Measurements from ENCODE around the gene M1AP. TPM values are rescaled to one million over a fixed set of nuclear protein-coding genes. Genes with fewer than 3 reads are reported as not detected.

Gene M1AP
- total and polyA plus RNA-seq, 9 of the 15 experiments (the other 6 are each of a cell fraction or from before 2014, with no cell fraction given): 0.06 to 0.33 (median 0.11) TPM; not detected in 4

DNA sequence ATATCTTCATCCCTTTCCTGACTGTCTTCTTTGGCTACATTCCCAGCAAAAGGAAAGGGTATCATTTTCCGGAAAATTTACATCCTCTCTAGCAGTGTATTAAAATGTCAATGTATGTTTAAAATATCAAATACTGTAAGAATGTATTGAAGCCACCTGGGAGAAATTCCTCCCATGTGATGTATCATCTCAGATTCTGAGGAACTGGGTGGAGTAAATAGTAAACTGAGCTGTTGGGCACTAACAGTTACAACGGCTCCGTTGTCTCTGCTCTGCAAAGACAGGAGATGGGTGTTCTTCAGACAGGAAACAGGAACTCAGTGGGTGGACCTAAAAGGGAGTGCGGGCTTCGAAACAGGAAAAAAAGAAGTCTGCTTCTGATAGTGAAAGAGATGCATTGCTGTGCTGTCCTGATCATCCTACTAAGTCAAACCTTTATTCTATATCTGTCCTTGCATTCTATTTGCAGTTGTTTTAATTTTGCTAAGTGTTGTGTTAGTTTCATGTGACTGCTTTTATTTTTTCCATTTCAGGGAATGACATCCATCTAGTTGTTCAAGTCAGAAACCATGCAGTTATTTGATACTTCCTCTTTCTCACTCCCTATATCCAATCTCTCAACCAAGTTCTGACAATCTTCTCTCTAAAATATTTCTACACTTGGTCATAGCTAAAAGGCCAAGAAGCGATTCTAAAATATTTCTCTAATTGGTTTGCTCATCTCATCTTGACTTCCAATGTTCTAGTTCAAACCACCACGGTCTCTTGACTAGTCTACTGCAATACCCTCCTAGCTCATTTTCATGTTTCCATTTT is 74.2 kb downstream of the M1AP start (continued):
- TF ChIP-seq, protein P1, sequence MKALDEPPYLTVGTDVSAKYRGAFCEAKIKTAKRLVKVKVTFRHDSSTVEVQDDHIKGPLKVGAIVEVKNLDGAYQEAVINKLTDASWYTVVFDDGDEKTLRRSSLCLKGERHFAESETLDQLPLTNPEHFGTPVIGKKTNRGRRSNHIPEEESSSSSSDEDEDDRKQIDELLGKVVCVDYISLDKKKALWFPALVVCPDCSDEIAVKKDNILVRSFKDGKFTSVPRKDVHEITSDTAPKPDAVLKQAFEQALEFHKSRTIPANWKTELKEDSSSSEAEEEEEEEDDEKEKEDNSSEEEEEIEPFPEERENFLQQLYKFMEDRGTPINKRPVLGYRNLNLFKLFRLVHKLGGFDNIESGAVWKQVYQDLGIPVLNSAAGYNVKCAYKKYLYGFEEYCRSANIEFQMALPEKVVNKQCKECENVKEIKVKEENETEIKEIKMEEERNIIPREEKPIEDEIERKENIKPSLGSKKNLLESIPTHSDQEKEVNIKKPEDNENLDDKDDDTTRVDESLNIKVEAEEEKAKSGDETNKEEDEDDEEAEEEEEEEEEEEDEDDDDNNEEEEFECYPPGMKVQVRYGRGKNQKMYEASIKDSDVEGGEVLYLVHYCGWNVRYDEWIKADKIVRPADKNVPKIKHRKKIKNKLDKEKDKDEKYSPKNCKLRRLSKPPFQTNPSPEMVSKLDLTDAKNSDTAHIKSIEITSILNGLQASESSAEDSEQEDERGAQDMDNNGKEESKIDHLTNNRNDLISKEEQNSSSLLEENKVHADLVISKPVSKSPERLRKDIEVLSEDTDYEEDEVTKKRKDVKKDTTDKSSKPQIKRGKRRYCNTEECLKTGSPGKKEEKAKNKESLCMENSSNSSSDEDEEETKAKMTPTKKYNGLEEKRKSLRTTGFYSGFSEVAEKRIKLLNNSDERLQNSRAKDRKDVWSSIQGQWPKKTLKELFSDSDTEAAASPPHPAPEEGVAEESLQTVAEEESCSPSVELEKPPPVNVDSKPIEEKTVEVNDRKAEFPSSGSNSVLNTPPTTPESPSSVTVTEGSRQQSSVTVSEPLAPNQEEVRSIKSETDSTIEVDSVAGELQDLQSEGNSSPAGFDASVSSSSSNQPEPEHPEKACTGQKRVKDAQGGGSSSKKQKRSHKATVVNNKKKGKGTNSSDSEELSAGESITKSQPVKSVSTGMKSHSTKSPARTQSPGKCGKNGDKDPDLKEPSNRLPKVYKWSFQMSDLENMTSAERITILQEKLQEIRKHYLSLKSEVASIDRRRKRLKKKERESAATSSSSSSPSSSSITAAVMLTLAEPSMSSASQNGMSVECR (CRISPR knock-in tag; IDR thresholded peaks at IDR 0.05): no peak
- TF ChIP-seq U2AF2 (optimal IDR thresholded peaks at IDR 0.05; ENCODE audit: low read depth, low read length) (no peak), MYNN (IDR thresholded peaks at IDR 0.05) (no peak), MYNN (CRISPR knock-in tag; IDR thresholded peaks at IDR 0.05) (no peak), KLF13 (tag; IDR thresholded peaks at IDR 0.05; ENCODE audit: borderline replicate concordance, low read depth) (no peak), ZNF707 (CRISPR knock-in tag; conservative IDR thresholded peaks at IDR 0.05) (no peak), SIX5 (IDR thresholded peaks at IDR 0.05; ENCODE audit: borderline replicate concordance in 1 of 2, insufficient read depth in 1 of 2, low read depth in 1 of 2, low read length in 2 of 2) (no peak), ZNF695 (CRISPR knock-in tag; IDR thresholded peaks at IDR 0.05) (no peak), ZNF766 (CRISPR knock-in tag; conservative IDR thresholded peaks at IDR 0.05) (peak; percentile 73; the same call in 1 of the 2 replicates), LEF1 (IDR thresholded peaks at IDR 0.05) (no peak; the same call in 1 of the 2 replicates), SRF (CRISPR knock-in tag; IDR thresholded peaks at IDR 0.05) (no peak; a peak in 1 of 4 replicates), NFYB (IDR thresholded peaks at IDR 0.05; ENCODE audit: extremely low read depth, insufficient read length) (no peak)
- TF ChIP-seq, protein P2, sequence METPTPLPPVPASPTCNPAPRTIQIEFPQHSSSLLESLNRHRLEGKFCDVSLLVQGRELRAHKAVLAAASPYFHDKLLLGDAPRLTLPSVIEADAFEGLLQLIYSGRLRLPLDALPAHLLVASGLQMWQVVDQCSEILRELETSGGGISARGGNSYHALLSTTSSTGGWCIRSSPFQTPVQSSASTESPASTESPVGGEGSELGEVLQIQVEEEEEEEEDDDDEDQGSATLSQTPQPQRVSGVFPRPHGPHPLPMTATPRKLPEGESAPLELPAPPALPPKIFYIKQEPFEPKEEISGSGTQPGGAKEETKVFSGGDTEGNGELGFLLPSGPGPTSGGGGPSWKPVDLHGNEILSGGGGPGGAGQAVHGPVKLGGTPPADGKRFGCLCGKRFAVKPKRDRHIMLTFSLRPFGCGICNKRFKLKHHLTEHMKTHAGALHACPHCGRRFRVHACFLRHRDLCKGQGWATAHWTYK (CRISPR knock-in tag; IDR thresholded peaks at IDR 0.05): 0 out of 2 replicates have a peak, but pooled peaks have one; percentile 20
